ENCODE measurements around the gene SEPTIN8.

Gene SEPTIN8

GRCh38 chr5:132746954-132747615 lies 30.0 kb downstream of the SEPTIN8 start, which contains the start of gene CCNI2:
TSS of gene CCNI2 (plus strand) at chr5:132747426. CDS start at chr5:132747496, 70 bp downstream.
- DNase-seq = peak; percentile 31

- DNase-seq = no peak
Measured at GRCh38 chr5:132746592-132746953, 30.5 kb downstream of the SEPTIN8 start.

- DNase-seq = no peak
Measured at GRCh38 chr5:132744659-132745058, 32.4 kb downstream of the SEPTIN8 start.

DNA sequence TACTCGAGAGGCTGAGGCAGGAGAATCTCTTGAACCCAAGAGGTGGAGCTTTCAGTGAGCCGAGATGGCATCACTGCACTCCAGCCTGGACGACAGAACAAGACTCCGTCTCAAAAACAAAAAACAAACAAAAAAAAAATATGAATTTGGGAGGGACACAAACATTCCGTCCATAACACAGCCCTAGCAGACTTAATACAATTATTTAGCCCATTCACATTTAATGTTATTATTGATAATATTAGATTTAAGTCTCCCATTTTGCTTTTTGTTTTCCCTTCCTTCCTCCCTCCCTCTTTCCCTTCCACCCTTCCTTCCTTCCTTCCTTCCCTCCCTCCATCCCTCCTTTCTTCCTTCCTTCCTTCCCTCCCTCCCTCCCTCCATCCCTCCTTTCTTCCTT lies 34.4 kb downstream of the SEPTIN8 start:
- no peak for DNase-seq

DNA sequence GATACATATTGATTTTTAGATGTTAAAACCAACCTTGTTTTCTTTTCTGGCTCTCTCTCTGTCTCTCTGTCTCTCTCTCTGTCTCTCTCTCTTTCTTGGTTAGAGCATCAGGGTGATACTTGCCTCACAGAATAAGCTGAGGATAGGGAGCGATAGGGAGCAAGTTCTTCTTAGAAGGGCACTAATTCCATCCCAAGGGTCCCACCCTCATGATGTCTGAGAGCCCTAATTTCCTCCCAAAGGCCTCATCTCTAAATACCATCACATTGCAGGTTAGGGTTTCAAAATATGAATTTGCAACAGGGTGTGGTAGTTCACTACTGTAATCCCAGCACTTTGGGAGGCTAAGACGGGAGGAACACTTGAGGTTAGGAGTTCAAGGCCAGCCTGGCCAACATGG lies 34.9 kb downstream of the SEPTIN8 start:
- no peak for DNase-seq

DNA sequence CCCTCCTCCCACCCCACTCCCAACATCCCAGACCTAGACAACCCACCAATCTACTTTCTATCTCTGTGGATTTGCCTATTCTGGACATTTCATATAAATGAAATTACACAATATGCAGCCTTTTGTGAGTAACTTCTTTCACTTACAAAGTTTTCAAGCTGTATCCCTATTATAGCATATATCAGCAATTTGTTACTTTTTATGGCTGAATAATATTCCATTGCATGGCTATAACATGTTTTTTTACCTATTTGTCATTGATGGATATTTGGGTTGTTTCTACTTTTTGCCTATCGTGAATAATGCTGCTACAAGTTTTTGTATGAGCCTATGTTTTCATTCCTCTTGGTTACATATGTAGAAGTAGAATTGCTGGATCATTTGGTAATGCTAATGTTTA lies 37.8 kb downstream of the SEPTIN8 start:
- no peak for DNase-seq

DNA sequence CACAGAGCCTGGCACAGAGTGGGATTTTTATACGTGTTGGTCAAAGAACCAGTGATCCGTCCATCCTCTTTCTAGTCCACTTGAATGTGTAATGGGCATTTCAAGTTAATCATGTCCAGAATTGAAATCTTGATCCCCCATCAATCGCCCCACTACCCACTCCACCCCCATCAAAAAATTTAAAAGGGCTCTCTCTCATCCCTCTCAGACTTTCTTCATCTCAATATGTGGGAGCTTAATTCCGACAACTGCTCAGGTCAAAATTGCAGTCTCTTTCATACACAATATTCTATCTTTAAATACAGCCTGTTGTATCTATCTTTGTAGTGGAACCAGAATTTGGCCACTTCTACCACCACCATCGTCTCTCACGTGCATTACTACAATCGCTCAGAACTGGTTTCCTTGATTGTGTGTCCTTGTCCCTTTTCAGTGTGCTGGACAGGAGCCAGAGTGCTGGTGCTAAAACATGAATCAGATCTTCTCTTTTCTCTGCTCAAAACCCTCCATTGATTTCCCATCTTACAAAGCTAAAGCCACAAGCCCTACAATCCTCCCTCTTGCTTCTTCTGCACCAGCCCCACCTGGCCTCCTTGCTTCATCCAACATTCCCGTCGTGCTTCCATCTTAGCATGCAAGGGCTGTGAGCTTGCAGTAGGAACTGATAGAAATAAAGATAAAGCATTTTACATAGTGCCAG lies 38.9 kb downstream of the SEPTIN8 start:
- DNase-seq = no peak

GRCh38 chr5:132736853-132737833 lies 39.9 kb downstream of the SEPTIN8 start, which contains the start of gene KIF3A:
TSS of gene KIF3A (minus strand) at chr5:132737546. CDS start at chr5:132737419, 127 bp downstream.
- DNase-seq = peak; percentile 97

DNA sequence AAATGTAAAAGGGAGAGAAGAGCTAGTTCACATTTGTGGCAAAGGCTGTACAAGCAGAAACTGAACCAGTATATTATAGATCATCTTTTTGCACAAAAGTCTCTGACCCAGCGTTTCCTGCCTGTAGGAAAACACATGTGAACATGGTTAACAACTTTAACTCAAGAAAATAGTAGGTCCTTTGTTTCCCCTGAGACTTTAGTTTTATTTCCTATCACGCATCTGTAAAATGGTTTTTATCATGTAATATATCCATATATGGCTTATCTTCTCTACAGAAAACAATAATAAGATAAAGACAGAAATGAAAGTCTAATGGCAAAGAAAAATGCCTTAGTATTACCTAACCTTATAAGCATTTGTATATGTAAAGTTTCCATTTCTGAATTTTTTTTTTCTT lies 42.4 kb downstream of the SEPTIN8 start:
- no peak for DNase-seq

GRCh38 chr5:132733499-132734148 lies 43.4 kb downstream of the SEPTIN8 start:
- no peak for DNase-seq

DNA sequence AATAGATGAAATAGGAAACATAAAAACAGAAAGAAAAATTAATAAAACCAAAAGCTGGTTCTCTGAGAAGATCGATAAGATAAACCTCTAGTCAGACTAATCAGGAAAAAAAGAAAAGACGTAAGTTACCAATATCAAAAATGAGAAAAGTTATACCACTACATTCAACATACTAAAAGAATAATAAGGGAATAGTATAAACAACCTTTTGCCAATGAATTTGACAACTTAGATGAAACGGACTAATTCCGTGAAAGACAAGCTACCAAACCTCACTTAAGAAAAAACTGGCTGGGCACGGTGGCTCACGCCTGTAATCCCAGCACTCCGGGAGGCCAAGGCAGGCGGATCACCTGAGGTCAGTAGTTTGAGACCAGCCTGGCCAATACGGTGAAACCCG lies 47.1 kb downstream of the SEPTIN8 start:
- DNase-seq = no peak

DNA sequence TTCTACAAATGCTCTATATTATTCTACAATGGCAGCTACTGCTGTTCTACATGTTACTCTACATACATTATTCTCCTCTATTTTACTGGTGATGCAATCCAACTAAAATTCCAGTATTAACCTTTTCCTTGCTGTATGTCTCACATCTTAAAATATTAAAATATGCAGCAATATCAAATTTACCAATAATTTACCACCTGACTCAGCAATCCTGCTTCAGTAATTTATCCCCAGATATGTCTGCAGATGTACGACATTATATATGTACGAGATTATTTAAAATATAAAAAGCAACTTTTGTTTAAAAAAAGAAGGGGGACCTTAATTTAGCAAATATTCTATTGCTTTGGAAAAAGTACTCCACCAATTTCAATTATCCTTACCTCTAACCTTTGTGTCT lies 51.3 kb downstream of the SEPTIN8 start:
- no peak for DNase-seq

- DNase-seq = no peak
Measured at GRCh38 chr5:132718544-132719312, 58.3 kb downstream of the SEPTIN8 start.

DNA sequence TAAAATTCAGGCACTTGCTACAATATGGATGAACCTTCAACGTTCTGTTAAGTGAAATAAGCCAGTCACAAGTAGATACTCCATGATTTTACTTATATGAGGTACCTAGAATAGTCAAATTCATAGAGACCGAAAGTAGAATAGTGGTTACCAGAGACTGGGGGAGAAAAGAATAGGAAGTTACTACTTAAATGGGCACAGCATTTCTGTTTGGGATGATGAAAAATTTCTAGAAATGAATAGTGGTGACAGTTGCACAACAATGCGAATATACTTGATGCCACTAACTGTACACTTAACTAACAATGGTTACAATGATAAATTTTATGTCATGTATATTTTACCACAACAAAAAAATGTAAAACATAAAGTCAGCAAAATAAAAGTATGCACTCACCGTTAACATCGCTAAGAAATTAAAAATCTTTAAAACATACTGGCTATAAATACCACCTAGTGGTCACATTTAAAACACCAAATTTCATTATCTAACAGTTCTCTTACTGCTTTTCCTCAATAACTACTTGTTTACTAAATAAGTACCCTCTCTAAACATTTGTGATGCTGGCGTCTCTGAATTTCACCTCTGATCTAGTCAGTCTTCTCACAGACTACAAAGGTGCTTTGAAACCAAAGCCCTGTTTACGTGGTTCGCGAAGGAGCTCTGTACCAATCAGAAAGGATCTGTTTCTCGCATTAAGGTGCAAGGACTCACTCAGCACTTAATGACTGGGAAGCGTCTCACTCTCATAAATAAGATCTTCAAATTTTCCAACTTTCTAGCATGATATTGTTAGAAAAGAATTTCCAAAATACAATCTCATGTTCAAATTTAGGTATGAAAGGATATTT lies 62.4 kb downstream of the SEPTIN8 start:
- DNase-seq = no peak

GRCh38 chr5:132708645-132709044 lies 68.4 kb downstream of the SEPTIN8 start:
- no peak for DNase-seq

DNA sequence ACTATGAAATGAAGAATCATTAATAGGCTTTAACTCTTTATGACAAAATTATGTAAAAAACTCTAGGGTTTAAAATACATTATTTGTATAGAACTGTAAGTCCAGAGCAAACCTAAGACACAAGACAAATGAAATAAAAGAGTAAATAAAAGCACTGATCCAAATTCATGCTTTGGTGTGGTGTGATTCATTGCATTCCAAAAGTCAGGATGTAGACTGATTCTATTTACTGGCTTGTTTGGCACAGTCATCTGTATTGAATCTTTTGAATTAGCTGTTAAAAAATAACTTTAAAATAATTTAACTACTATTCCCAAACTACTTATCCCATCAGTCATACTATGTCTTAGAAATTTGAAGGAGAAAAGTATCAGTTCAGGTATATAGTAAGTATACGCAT lies 72.2 kb downstream of the SEPTIN8 start:
- DNase-seq = no peak
